B cell (primary cell): ENCODE results near the gene TRAF3. TPM values are rescaled to one million over a fixed set of nuclear protein-coding genes. Genes with fewer than 3 reads are reported as not detected.

ENCODE experiments used
- ATAC-seq: fragments of 200-7000 bp; cut with Tn5 transposase; one replicate; pipeline ENCODE4 v1.10.0; 2021; ENCODE audit warnings: low read depth, mild to moderate bottlenecking, moderate number of reproducible peaks, moderate library complexity
- CTCF ChIA-PET: fragments of 350-600 bp; sonication (Branson Sonifier 250); formaldehyde crosslinking; loops from one replicate; lab custom pipeline; 2021; ENCODE audit warnings: antibody characterized with exemption, inconsistent platforms; lab: Charles Lee
- POLR2A ChIA-PET: fragments of 350-600 bp; sonication (Branson Sonifier 250); formaldehyde crosslinking; loops from one replicate; lab custom pipeline; 2021; ENCODE audit warnings: antibody characterized with exemption; lab: Charles Lee
- DNase-seq: peaks from one replicate; pipeline ENCODE4 v3.0.0; 2013
- H2AFZ ChIP-seq: 2 replicates; pipeline ENCODE4 v1.6.1; 2012; ENCODE audit warnings: mild to moderate bottlenecking, low read depth, low read length; ENCODE audit not compliant: insufficient read depth, poor library complexity, severe bottlenecking
- H3K27ac ChIP-seq, 2 donors: 1 replicate in 1 of 2; 2 replicates in 1 of 2; pipeline ENCODE4 v1.5.1; 2012 to 2013; ENCODE audit warnings: low read length in 2 of 2, mild to moderate bottlenecking in 2 of 2, moderate library complexity in 1 of 2
- H3K27me3 ChIP-seq, 4 experiments: fragments of 200-600 bp in 1 of 4; sonication (generic) in 1 of 4; replicated peaks in 1 of 4; 1 replicate in 2 of 4; 2 replicates in 2 of 4; pipeline versions ENCODE4 v1.6.1 to v1.7.0; 2013 to 2016; ENCODE audit warnings: low read length in 3 of 4, mild to moderate bottlenecking in 2 of 4, mixed read lengths in 1 of 4, moderate library complexity in 1 of 4; ENCODE audit not compliant: insufficient read depth in 4 of 4, control insufficient read depth in 3 of 4; ENCODE audit errors: control extremely low read depth in 1 of 4
- H3K36me3 ChIP-seq, 2 experiments: replicated peaks in 1 of 2; 1 replicate in 1 of 2; 2 replicates in 1 of 2; pipeline versions ENCODE4 v1.6.1 to v1.7.1; 2013; ENCODE audit warnings: low read length in 1 of 2; ENCODE audit not compliant: insufficient read depth in 2 of 2, control insufficient read depth in 1 of 2; ENCODE audit errors: control extremely low read depth in 1 of 2, extremely low read depth in 1 of 2
- H3K4me1 ChIP-seq, 2 donors: fragments of 200-600 bp in 1 of 2; sonication (generic) in 1 of 2; 1 replicate in 1 of 2; 2 replicates in 1 of 2; pipeline versions ENCODE4 v1.5.1 to v1.6.1; 2013 to 2017; ENCODE audit warnings: low read length in 2 of 2; ENCODE audit not compliant: control insufficient read depth in 2 of 2, insufficient read depth in 2 of 2
- H3K4me2 ChIP-seq: replicated peaks from 2 replicates; pipeline ENCODE3; 2012; ENCODE audit warnings: mild to moderate bottlenecking, low read depth, low read length; ENCODE audit not compliant: poor library complexity, severe bottlenecking
- H3K4me3 ChIP-seq, 5 experiments: fragments of 200-600 bp in 1 of 5; sonication (generic) in 1 of 5; 1 replicate in 3 of 5; 2 replicates in 2 of 5; pipeline versions ENCODE4 v1.5.1 to v1.7.0; 2011 to 2016; ENCODE audit warnings: low read length in 4 of 5, mild to moderate bottlenecking in 4 of 5, low read depth in 2 of 5, control low read depth in 1 of 5, moderate library complexity in 1 of 5; ENCODE audit not compliant: insufficient read depth in 1 of 5; ENCODE audit errors: control extremely low read depth in 1 of 5, extremely low read depth in 1 of 5
- H3K79me2 ChIP-seq: fragments of 200-600 bp; sonication (generic); one replicate; pipeline ENCODE4 v1.6.0; 2016; ENCODE audit warnings: low read length; ENCODE audit not compliant: control insufficient read depth, insufficient read depth
- H3K9ac ChIP-seq: fragments of 200-600 bp; sonication (generic); 2 replicates; pipeline ENCODE4 v1.6.1; 2017; ENCODE audit warnings: mild to moderate bottlenecking, low read length, moderate library complexity
- H3K9me3 ChIP-seq, 3 donors: one replicate each; pipeline versions ENCODE4 v1.6.1 to v1.7.1; 2013; ENCODE audit warnings: low read length in 2 of 3; ENCODE audit not compliant: control insufficient read depth in 2 of 3, insufficient read depth in 1 of 3; ENCODE audit errors: control extremely low read depth in 1 of 3
- H4K20me1 ChIP-seq: 2 replicates; pipeline ENCODE4 v1.6.0; 2012; ENCODE audit warnings: mild to moderate bottlenecking, low read length; ENCODE audit not compliant: insufficient read depth, control insufficient read depth, poor library complexity, severe bottlenecking
- H3K27ac Mint-ChIP-seq: one replicate; pipeline ENCODE4 v1.8.0; 2021; ENCODE audit warnings: mixed read lengths
- H3K27me3 Mint-ChIP-seq: one replicate; pipeline ENCODE4 v1.8.0; 2021; ENCODE audit warnings: mixed read lengths
- H3K4me1 Mint-ChIP-seq: one replicate; pipeline ENCODE4 v1.8.0; 2021; ENCODE audit warnings: mixed read lengths
- H3K4me3 Mint-ChIP-seq: one replicate; pipeline ENCODE4 v1.8.0; 2021; ENCODE audit warnings: mixed read lengths
- H3K9me3 Mint-ChIP-seq: one replicate; pipeline ENCODE4 v1.8.0; 2022; ENCODE audit warnings: mixed read lengths; ENCODE audit not compliant: insufficient read depth
- EZH2 ChIP-seq: IDR thresholded peaks from 2 replicates; pipeline ENCODE4 v1.6.1; 2012; ENCODE audit warnings: borderline replicate concordance, low read depth, mild to moderate bottlenecking, moderate library complexity, low read length; ENCODE audit not compliant: insufficient read depth, poor library complexity, severe bottlenecking
- WGBS: methylation state at CpG from one replicate; pipeline ENCODE4 v1.1.5; 2013; ENCODE audit warnings: missing lambda C conversion rate; ENCODE audit not compliant: insufficient coverage; 5-methylcytosine and 5-hydroxymethylcytosine counted together
- intact Hi-C: fragments of 100-400 bp; cut with micrococcal nuclease; formaldehyde crosslinking; loops from one replicate; pipeline ENCODE4 v1.10.0; 2022
- polyA plus RNA-seq: library from polyadenylated mRNA; depleted of rRNA; stranded (reverse); fragments of >200 nt; gene quantifications from 2 replicates; pipeline ENCODE4 v1.2.3, GENCODE V29; 2012
- total RNA-seq, 2 donors: library from RNA; stranded (reverse); fragments of 120-200 nt in 1 of 2; gene quantifications; 1 replicate in 1 of 2; 2 replicates in 1 of 2; pipeline versions ENCODE4 v1.2.3 to v1.2.4, GENCODE V29; 2013 to 2022
- TF ChIP-seq, protein P1 (sequence below): fragments of 200-600 bp; IDR thresholded peaks from one replicate; pipeline ENCODE4 v1.8.0; 2022; ENCODE audit warnings: antibody characterized with exemption, mild to moderate bottlenecking

Gene TRAF3
- total and polyA plus RNA-seq, 2 donors (not counting 1 experiment from before 2014, with no cell fraction given): 42.8 to 89.8 TPM

DNA sequence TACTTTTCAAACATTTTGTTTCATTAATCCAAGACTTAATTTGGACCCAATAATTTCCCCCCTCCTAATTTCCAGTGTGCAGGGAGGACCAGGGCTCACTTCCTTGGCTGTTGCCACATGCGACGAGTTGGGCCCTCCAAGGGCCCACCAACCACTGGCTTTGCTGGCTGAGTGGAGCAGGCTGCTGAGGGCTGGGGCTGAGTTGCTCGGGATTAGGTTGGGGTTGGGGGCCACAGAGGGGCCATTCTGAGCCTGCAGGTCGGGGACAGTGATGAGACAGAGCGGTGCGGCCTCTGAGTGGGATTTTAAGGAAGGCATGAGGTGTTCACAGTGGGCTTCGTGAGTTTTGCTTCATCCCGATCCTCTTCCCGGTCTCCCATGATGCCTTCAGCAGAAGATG lies 6.1 kb upstream of the TRAF3 start:
- no peak overlapping the region for H3K4me3 ChIP-seq
- no peak overlapping the region for H3K27ac ChIP-seq
- H3K79me2 ChIP-seq: peaks cover 17% of the 10 kb centered on the region
- Mint-ChIP-seq H3K27me3 (no peaks in the 10 kb centered on the region), H3K27ac (peak overlapping the region; percentile 88), H3K9me3 (no peaks in the 10 kb centered on the region), H3K4me3 (no peak overlapping the region), H3K4me1 (peaks cover 70% of the 10 kb centered on the region)
- peaks cover 0 to 16% (median 0%) of the 10 kb centered on the region in 3 donors for H3K9me3 ChIP-seq
- H4K20me1 ChIP-seq: no peaks in the 10 kb centered on the region
- TF ChIP-seq EZH2: no peak
- TF ChIP-seq, protein P1, sequence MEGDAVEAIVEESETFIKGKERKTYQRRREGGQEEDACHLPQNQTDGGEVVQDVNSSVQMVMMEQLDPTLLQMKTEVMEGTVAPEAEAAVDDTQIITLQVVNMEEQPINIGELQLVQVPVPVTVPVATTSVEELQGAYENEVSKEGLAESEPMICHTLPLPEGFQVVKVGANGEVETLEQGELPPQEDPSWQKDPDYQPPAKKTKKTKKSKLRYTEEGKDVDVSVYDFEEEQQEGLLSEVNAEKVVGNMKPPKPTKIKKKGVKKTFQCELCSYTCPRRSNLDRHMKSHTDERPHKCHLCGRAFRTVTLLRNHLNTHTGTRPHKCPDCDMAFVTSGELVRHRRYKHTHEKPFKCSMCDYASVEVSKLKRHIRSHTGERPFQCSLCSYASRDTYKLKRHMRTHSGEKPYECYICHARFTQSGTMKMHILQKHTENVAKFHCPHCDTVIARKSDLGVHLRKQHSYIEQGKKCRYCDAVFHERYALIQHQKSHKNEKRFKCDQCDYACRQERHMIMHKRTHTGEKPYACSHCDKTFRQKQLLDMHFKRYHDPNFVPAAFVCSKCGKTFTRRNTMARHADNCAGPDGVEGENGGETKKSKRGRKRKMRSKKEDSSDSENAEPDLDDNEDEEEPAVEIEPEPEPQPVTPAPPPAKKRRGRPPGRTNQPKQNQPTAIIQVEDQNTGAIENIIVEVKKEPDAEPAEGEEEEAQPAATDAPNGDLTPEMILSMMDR: no peak
- CTCF ChIA-PET: interaction anchor here (1.1 kb wide), 1 partner anchor 72 kb away, joined by 3 read pairs; no protein-coding TSS in a partner anchor
- no peaks in the 10 kb centered on the region for H3K36me3 ChIP-seq
- no peak for DNase-seq
- no peak for ATAC-seq
- peaks cover 60 to 82% of the 10 kb centered on the region in 2 donors for H3K4me1 ChIP-seq
- no peak overlapping the region for H3K9ac ChIP-seq
- WGBS: 96% methylated on average over 7 of the region's 9 CpGs
- intact Hi-C loops: loop anchor here (10.0 kb wide), 1 partner anchor 284 kb away; the partner anchor contains the start of gene CDC42BPB
- H2AFZ ChIP-seq: no peak overlapping the region
- no peaks in the 10 kb centered on the region for H3K27me3 ChIP-seq
- H3K4me2 ChIP-seq: no peak overlapping the region
- POLR2A ChIA-PET: interaction anchor here (0.6 kb wide), 1 partner anchor 129 kb away, joined by 5 read pairs; no protein-coding TSS in a partner anchor
